Stimulated activated CD4-positive, alpha-beta T cell treated with anti-CD3 and anti-CD28 coated beads, Interleukin-12 subunit alpha, Interleukin-12 subunit beta, amount 100 ng/mL, for 24 hours (primary cell): ENCODE results near the gene TH.
A peak's percentile ranks its signal among the peaks of the same experiment; 100 is the strongest.
"Not testable (repeated sequence)": the region's sequence is repeated elsewhere in the genome, so short reads cannot be mapped to it uniquely, and the experiment has no call there.

ENCODE experiments used
- DNase-seq, 2 experiments: peaks; one replicate each; pipeline ENCODE4 v3.0.0-alpha.2; 2020; ENCODE audit warnings: low read depth in 2 of 2

The TH gene

GRCh38 chr11:2195756-2196088 is 24.1 kb upstream of the TH start:
- no peak for DNase-seq

GRCh38 chr11:2194877-2195755 is 23.5 kb upstream of the TH start:
- DNase-seq = peak in 1 of 2 experiments; percentile 45

- not testable (repeated sequence) for DNase-seq
Observed at GRCh38 chr11:2193888-2194595, 22.4 kb upstream of the TH start.

GRCh38 chr11:2193099-2193887 is 21.7 kb upstream of the TH start:
- DNase-seq = no peak

DNA sequence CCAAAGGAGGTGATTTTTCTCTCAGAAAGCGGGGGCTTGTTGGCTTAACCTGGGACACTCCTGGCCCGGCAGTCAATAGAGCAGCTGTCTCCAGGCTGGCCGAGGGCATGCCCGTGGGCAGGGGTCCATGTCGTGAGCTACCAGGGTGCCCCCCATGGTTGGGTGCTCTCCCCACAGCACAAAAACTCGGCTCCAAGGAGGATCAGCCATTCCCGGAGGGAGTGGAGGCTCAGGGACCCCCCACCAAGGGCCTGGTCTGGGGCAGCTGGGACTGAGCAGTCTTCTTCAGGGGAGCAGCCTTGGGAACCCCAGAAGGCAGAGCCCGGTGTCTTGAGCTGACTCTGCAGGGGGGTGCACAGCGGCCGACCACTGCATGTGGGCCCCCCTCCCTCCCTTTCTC is 20.8 kb upstream of the TH start:
- DNase-seq = no peak

- DNase-seq = no peak
Observed at GRCh38 chr11:2191883-2192282, 20.3 kb upstream of the TH start.

- DNase-seq = no peak
Observed at GRCh38 chr11:2190657-2191471, 19.2 kb upstream of the TH start.

DNA sequence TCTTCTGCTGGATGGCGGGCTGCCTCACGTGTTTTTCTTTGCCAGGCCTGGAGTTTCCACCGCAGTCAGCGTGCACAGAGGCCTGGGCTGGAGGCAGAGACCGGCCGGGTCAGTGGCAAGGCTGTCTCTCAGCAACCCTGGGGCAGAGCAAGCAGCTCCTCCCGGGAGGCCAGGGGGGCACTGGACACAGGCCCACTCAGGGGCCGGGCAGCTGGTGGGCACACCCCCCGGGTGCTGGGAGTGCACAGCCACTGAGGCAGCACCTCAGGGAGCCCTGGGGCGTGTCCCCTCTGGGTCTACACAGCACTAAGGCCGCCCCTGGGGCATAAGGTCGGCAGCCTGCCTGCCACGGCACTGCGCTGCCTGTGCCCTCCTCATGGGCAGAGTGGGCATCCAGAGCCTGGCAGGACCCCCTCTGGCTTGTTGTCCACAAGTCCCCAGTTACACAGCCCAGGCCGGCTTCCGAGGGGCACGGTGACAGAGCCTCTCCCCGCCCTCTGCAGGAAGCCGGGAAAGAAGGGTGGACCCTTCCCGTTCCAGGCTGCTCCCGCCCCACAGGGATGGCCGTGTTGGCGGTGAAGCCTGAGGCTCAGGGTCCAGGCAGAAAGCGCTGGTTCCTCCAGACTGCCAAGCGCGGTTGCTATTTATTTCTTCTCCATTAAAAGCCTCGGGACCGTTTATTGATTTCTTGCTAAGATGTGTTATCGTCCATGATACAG is 18.5 kb upstream of the TH start:
- DNase-seq = no peak

- no peak for DNase-seq
Observed at GRCh38 chr11:2188745-2189144, 17.1 kb upstream of the TH start.

GRCh38 chr11:2187280-2187707 is 15.7 kb upstream of the TH start:
- no peak for DNase-seq

DNA sequence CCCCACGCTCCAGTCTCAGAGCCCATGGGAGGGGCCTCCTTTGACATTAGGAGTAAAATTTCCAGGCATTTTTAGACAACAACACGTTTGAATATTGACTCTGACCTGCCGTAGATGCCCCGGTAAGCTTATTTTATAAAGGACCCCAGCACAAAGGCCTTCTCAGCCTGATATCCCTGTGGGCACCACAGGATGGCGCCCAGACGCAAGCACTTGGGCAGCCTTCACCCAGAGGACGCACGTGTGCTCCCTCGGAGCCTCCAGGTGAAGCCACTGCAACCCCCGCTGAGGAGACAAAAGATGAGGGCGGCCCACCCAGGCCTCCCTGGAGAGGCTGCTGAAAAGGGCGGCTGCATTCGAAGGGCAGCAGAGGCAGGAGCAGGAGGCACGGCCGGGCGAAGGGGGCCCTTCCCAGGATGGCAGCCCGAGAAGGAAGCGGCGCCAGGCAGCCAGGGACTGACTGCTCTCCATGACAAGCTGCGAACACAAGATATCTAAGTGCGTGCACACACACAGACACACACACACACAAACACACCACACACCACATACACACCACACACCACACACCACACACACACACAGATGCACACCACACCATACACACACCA is 15.2 kb upstream of the TH start:
- DNase-seq = peak; percentile 13 to 16

DNA sequence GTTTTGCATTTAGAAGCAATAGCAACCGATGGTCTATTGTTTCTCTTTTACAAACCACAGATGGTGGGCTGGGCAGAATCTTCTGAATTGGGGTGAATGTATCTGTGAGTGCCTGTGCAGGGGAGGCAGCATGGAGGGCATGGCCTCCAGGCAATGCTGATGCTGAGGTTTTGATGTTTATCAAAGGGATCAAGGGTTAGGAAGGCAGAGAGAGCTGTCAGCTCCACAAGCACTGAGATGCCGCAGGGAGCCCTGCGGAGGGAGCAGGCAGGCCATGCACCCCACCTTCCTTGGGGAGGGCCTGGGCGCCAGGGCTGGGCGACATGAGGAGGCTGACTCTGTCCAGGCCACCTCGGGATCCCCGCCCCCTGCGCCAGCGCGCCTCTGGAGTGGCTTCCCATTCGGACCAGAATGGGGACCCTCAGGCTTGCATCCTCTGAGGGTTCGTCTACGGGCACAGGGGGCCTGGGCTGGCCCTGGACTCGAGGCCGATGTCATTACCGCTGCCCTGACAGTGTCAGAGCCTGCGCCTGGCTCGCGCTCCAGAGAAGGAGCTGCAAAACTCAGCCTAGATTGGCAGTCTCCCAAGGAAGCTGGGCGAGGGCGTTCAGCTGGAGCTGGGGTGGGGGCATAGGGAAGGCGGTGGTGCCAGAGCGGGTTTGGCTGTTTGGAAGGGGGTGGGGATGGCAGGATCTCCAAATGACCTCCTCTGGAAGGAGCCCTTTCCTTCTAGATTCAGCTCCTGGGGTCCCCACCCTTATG is 13.9 kb upstream of the TH start:
- DNase-seq = no peak

DNA sequence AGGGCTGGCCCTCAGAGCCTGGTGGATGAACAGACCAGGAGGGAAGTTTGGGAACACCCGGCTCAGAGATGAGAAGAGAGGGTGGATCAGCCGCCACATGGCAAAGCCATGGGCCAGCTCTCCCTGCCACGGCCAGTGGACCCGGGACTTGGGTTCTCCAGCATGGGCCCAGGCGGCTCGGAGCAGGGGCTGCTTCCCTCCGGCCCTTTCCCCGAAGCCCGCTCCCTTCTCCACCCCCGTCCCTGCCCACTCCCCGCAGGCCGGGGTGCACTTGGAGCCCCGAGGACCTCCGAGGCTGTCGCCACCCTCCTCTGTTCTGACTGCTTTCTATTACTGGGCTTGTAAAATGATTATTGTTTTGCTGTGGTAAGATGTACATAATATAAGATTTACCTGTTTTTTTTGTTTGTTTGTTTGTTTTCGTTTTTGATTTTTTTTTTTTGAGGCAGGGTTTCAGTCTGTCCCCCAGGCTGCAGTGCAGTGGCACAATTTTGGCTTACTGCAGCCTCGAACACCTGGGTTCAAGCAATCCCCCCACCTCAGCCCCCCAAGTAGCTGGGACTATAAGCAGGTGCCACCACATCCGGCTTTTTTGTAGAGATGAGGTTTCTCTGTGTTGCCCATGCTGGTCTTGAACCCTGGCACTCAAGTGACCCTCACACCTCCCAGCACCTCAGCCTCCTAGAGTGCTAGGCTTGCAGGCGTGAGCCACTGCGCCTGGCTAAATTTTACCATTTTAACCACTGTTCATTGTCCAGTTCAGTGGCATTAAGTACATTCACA is 11.3 kb upstream of the TH start:
- no peak for DNase-seq

- DNase-seq = no peak
Observed at GRCh38 chr11:2182075-2182474, 10.5 kb upstream of the TH start.

DNA sequence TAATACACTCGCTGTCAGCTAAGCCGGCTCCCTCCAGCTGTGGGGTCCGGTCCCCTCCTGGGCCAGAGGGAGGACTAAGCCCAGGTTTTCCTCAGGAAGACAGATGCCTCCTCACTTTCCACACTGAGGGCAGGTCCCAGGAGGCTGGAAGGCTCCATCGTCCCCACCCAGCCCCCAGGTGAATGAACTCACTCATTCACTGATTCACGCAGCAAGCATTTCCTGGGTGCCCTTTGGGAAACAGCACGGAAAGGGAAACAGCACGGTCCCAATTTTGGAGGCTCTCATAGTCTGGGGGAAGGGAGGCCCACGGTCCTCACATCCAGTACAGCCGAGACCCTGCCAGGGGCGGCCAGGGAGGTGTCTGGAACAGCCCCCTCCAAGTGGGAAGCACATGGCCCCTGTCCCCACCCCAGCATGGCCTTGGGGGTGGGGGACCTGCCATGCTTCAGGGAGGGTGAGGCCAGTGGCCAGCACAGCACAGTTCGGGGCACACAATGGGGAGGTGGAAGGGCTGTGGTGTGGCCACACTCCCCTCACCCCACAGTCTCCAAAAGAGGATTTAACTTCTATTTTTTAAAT is 9.3 kb upstream of the TH start:
- no peak for DNase-seq

DNA sequence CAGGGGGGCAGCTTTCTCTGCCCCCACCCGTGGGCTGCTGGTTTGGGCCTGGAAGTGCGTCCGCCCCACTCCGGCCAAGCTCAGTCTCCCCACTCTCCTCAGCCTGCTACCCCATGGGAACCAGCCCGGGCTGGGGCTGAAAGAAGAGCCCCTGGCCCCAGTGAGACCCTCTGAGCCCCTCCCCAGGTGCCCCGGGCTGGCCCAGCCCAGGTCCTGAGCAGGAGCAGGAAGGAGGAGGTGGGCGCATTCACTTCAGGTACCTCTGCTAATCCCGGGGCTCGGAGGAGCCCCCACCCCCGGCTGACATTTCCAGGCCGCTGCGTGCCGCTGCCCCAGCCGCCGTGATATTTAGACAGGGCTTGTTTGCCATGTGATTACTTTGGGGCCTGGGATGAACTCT is 8.7 kb upstream of the TH start:
- no peak for DNase-seq

DNA sequence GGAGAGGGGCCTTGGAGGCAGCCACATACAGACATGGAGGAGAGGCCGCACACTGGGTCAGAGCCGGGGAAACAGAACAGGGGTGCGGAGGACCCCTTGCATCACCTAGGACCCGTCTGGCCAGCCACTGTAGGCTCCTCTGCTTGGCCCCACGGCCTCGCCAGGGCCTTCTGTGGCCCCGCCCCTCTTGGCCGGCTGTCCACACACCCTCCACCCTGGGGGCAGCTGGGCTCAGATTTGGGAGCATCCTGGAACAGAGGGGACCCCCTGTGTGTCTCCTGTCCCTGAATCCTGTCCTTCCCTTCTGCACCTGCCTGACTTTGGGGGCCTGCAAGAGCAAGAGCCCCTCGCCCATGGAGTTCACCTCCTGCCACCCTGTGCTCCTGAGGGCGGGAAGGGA is 7.9 kb upstream of the TH start:
- no peak for DNase-seq

GRCh38 chr11:2178906-2179494 is 7.4 kb upstream of the TH start:
- DNase-seq = no peak
